Tibial nerve (tissue), 3 donors: ENCODE measurements around the gene KDM4D.

ENCODE experiments used
- POLR2A ChIP-seq, 2 donors: fragments of 450-650 bp; IDR thresholded peaks; one replicate each; pipeline ENCODE4 v1.6.1; 2017; ENCODE audit warnings: antibody characterized with exemption in 2 of 2, mild to moderate bottlenecking in 2 of 2, moderate library complexity in 2 of 2
- TF ChIP-seq, protein P1 (sequence below), 5 experiments: fragments of 200-600 bp in 3 of 5; fragments of 450-650 bp in 2 of 5; sonication (generic) in 3 of 5; IDR thresholded peaks; one replicate each; pipeline ENCODE4 v1.5.1; 2016 to 2019; ENCODE audit warnings: antibody characterized with exemption in 5 of 5, mild to moderate bottlenecking in 3 of 5, moderate library complexity in 2 of 5

DNA sequence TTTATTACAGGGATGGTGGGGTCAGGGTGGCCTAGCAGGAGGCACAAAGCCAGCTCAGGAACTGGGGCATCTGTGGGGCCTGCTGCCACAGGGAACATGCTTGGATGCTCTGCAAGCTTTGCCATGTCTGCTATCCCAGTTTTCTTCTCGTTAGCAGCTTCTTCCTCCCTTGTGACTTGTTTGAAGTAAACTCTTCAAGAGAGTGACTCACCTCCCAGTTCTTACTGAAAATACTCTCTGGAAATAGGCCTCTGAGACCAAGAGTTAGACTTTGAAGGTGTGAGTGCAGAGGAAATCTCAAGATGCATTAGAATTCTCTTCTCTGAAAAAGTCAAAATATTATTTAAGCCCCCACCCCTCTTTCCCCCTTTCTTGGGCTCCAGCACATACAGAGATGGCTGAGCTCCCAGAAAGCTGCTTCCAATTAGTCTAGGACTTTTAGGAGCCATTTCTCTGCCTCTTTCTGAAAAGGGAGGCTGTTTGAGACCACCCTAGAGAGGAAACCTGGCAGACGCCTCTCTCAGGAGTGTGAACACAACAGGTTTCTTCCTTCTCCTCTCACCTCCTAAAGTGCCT, 15.3 kb upstream of the KDM4D start:
- TF ChIP-seq POLR2A (IDR thresholded peaks at IDR 0.05): no peak
- TF ChIP-seq, protein P1, sequence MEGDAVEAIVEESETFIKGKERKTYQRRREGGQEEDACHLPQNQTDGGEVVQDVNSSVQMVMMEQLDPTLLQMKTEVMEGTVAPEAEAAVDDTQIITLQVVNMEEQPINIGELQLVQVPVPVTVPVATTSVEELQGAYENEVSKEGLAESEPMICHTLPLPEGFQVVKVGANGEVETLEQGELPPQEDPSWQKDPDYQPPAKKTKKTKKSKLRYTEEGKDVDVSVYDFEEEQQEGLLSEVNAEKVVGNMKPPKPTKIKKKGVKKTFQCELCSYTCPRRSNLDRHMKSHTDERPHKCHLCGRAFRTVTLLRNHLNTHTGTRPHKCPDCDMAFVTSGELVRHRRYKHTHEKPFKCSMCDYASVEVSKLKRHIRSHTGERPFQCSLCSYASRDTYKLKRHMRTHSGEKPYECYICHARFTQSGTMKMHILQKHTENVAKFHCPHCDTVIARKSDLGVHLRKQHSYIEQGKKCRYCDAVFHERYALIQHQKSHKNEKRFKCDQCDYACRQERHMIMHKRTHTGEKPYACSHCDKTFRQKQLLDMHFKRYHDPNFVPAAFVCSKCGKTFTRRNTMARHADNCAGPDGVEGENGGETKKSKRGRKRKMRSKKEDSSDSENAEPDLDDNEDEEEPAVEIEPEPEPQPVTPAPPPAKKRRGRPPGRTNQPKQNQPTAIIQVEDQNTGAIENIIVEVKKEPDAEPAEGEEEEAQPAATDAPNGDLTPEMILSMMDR (IDR thresholded peaks at IDR 0.05): no peak
